HG03060 (cell line): ENCODE results near the gene WDR72.
"Not testable (repeated sequence)": the region's sequence is repeated elsewhere in the genome, so short reads cannot be mapped to it uniquely, and the experiment has no call there.

Source experiments
- ATAC-seq: cut with Tn5 transposase; IDR thresholded peaks from one replicate; pipeline ENCODE4 v1.9.1; 2021; ENCODE audit warnings: low read depth, moderate number of reproducible peaks; ENCODE audit not compliant: unreplicated experiment

WDR72 gene

GRCh38 chr15:53710906-53711305 is 48.6 kb downstream of the WDR72 start:
- ATAC-seq = no peak

GRCh38 chr15:53709821-53710220 is 49.6 kb downstream of the WDR72 start:
- no peak for ATAC-seq

- no peak for ATAC-seq
Measured at GRCh38 chr15:53695365-53695764, 64.1 kb downstream of the WDR72 start.

- no peak for ATAC-seq
Measured at GRCh38 chr15:53694476-53694874, 65.0 kb downstream of the WDR72 start.

- ATAC-seq = no peak
Measured at GRCh38 chr15:53693729-53694475, 65.6 kb downstream of the WDR72 start.

GRCh38 chr15:53684162-53684561 is 75.3 kb downstream of the WDR72 start:
- not testable (repeated sequence) for ATAC-seq

GRCh38 chr15:53681056-53681455 is 78.4 kb downstream of the WDR72 start:
- no peak for ATAC-seq

GRCh38 chr15:53675832-53676231 is 83.6 kb downstream of the WDR72 start:
- no peak for ATAC-seq

- ATAC-seq = no peak
Measured at GRCh38 chr15:53671545-53671944, 87.9 kb downstream of the WDR72 start.

GRCh38 chr15:53670701-53671100 is 88.8 kb downstream of the WDR72 start:
- ATAC-seq = no peak

- no peak for ATAC-seq
Measured at GRCh38 chr15:53665930-53666329, 93.5 kb downstream of the WDR72 start.

- no peak for ATAC-seq
Measured at GRCh38 chr15:53658827-53659555, 100.5 kb downstream of the WDR72 start.

- ATAC-seq = no peak
Measured at GRCh38 chr15:53658255-53658654, 101.2 kb downstream of the WDR72 start.

GRCh38 chr15:53648934-53649333 is 110.5 kb downstream of the WDR72 start:
- ATAC-seq = no peak

GRCh38 chr15:53644660-53645059 is 114.8 kb downstream of the WDR72 start:
- no peak for ATAC-seq

- no peak for ATAC-seq
Measured at GRCh38 chr15:53634517-53635106, 124.9 kb downstream of the WDR72 start.

GRCh38 chr15:53627279-53627678 is 132.2 kb downstream of the WDR72 start:
- ATAC-seq = no peak

- no peak for ATAC-seq
Measured at GRCh38 chr15:53625962-53626845, 133.3 kb downstream of the WDR72 start.

GRCh38 chr15:53625260-53625659 is 134.2 kb downstream of the WDR72 start:
- no peak for ATAC-seq

GRCh38 chr15:53618461-53618860 is 141.0 kb downstream of the WDR72 start:
- no peak for ATAC-seq
